HG03060 (cell line): ENCODE data around the gene TROAP.
"Not testable (repeated sequence)": the region's sequence is repeated elsewhere in the genome, so short reads cannot be mapped to it uniquely, and the experiment has no call there.

Source experiments
- ATAC-seq: cut with Tn5 transposase; IDR thresholded peaks from one replicate; pipeline ENCODE4 v1.9.1; 2021; ENCODE audit warnings: low read depth, moderate number of reproducible peaks; ENCODE audit not compliant: unreplicated experiment

Gene TROAP

DNA sequence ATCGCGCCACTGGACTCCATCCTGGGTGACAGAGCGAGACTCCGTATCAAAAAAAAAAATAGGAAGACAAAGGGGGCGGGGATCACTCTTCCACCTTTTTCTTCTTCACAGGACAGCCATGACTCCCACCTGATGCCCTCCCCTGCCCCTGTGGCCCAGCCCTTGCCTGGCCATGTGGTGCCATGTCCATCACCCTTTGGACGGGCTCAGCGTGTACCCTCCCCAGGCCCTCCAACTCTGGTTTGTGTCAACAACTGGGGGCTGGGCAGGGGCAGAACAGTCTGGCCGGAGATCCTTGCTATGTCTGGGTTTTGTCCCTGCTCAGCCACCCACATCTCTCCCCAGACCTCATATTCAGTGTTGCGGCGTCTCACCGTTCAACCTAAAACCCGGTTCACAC lies 5.8 kb downstream of the TROAP start:
- ATAC-seq: no peak

DNA sequence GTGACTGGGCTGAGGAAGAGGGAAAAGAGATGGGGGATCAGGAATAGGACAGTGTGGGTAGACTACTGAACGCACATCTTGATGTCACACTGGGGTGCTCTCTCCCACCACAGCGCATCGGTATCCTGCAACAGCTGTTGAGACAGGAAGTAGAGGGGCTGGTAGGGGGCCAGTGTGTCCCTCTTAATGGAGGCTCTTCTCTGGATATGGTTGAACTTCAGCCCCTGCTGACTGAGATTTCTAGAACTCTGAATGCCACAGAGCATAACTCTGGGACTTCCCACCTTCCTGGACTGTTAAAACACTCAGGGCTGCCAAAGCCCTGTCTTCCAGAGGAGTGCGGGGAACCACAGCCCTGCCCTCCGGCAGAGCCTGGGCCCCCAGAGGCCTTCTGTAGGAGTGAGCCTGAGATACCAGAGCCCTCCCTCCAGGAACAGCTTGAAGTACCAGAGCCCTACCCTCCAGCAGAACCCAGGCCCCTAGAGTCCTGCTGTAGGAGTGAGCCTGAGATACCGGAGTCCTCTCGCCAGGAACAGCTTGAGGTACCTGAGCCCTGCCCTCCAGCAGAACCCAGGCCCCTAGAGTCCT lies 7.1 kb downstream of the TROAP start:
- ATAC-seq: no peak

DNA sequence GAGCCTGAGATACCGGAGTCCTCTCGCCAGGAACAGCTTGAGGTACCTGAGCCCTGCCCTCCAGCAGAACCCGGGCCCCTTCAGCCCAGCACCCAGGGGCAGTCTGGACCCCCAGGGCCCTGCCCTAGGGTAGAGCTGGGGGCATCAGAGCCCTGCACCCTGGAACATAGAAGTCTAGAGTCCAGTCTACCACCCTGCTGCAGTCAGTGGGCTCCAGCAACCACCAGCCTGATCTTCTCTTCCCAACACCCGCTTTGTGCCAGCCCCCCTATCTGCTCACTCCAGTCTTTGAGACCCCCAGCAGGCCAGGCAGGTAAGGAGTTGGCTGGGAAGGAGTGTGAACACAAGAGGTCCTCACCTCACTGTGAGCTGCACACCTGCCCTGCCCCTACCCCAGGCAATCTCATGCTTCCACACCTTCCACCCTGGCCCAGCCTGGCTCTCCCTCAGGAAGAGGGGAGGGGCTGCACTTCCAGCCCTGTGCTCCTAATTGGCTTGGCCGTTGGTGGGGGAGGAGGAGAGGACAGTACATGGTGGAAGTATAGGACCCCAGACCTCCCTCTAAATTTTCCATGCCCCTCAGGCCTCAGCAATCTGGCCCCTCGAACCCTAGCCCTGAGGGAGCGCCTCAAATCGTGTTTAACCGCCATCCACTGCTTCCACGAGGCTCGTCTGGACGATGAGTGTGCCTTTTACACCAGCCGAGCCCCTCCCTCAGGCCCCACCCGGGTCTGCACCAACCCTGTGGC lies 7.8 kb downstream of the TROAP start:
- no peak for ATAC-seq

DNA sequence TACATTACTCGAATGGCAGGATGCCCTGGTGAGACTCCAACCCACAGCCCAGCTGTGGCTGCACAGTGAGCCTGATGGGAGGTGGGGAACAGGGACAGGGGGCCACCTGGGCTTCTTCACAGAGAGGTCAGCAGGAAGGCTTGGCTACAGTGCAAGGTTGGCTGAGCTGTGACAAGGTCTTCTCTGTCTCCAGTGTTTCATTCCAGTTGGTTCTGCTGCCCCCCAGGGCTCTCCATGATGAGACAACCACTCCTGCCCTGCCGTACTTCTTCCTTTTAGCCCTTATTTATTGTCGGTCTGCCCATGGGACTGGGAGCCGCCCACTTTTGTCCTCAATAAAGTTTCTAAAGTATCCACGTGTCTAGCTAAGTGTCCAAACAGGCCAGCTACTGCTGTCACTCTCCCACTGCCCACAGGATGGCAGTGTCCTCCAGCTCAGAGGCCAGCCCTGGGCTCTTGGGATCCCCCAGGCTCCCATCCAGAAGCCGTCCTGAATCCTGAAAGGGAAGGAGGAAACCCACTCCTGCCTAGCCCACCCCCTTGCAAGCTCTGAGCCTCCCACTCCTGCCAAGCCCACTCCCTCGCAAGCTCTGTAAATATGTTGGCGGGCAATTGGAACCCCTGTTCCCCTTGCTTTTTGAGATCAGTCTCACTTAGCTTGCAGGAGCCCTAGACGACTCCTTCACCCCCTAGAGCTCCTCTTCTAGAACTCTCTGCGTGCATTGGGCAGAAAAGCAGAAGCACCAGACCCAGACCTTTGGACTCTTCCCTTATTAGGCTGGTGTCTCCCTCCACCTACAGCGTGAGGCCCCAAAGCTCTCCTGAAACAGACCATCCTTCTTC lies 8.5 kb downstream of the TROAP start:
- no peak for ATAC-seq

DNA sequence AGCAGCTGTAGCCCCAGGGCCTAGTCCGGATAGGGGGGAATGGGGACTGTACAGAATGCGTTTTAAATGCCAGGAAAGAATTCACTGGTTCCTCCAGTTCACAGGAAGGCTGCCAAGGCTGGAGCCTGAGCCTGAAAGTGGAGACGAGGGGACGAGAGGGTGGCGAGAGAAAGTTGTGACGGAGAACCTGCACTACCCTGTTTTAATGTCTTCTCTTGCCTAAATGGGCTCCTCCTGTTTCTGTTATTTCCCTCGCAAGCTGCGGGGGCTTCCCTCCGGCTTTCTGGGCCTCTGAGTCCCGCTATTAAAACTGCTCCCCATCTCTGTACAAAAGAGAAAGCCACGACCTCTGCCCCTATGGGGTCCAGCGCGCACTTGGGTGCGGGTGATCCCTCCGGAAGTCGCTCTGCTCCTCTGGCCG lies 9.4 kb downstream of the TROAP start:
- no peak for ATAC-seq

DNA sequence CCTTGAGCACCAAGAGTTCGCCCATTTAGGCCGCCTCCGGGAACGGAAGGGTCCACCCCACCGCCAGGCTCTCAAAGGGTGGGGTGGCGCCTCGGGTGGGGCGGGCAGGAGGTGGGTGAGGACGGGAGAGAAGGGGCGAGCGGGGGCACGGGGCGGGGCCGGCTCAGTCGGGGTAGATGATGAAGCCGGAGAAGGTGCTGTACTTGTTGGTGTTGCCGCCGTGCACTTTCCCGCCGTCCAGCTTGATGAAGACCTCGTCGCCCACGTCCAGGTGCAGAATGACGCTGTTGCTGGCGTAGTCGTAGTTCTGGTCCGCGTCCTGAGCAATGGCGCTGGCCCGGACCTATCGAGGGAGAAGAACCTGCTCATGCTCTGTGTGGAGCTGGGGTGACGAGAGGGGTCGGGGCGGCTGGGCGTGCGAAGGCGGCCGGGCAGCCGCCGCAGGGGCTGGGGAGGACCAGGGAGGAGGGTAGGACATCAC lies 9.9 kb downstream of the TROAP start:
- ATAC-seq: no peak

DNA sequence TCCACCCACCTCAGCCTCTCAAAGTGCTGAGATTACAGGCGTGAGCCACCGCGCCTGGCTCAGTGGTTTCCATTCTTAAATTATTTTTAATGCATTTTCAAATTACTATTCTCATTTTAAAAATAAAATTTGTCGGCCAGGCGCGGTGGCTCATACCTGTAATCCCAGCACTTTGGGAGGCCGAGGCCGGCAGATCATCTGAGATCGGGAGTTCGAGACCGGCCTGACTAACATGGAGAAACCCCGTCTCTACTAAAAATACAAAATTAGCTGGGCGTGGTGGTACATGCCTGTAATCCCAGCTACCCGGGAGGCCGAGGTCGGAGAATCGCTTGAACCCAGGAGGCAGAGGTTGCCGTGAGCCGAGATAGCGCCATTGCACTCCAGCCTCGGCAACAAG lies 10.7 kb downstream of the TROAP start:
- not testable (repeated sequence) for ATAC-seq

DNA sequence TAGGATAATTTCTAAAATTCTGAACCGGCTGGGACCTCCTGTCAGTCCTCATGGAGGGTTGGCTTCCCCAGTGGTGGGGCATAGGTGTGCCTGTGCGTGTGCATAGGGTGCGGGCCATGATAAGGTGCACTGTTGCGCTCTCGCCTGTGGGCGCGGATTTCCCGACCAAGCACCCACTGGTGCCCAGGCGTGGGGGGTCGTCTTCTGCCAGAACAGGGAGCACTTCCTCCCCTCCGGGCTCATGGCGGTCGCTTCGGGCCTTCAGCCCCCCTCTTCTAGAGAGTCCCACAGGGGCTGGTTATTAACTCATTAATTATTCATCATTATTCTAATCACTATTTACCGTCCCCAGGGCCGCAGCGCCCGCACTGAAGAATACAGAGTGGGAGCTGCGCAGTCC lies 11.2 kb downstream of the TROAP start:
- no peak for ATAC-seq

DNA sequence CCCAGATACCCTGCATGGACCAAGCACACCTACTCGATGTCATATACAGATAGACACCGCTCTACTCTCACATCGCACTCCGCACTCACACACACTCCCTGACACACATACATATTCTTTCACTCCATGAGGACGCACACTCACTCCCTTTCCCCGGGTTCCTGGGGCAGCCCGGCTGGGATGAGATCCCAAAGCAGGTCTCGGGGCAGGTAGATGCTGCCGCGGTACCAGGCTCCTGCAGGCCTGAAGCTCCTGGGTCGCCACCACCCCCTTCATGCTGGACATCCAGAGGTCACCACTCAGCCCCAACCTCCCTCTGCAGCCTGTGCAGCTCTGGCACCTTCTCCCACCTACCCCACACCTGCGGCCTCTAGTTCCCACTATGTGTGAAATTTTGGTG lies 11.6 kb downstream of the TROAP start:
- ATAC-seq: no peak

DNA sequence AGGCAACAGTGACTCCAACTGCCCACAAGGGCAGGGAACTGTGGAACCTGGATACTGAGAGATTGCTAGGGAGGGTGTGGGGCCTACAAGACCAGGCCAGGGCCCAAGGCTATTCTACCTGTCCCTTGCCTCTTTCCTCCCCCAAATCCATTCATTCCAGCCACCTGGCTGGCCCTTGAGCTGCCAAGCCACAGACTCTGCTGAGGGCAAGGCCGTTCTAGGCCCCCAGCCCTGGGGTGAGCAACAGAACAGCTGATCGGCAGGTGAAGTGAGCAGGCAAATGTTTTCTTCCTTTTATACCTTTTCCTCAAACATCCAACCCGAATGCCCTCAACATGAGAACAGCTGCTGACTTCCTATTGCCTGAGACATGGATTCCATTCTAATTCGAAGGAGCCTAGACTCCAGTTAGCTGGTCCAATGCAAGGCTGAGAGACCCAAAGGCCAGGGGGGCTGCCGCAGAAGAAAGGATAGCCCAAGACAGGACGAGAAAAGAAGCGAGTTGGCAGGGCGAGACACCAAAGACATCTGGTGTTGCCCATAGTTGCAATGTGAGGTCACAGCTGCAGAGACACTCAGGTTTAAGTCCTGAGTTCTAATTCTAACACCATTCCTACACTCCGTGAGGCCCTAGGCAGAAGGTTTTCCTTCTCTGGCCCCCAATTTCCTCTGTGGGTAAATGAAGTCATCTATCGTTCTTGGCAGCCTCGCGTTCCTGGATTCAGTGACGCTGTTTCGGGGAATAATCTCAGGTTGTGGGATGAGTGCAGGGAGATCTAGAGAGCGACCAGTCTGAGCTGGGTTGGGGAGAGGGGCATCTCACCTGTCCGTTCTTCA lies 12.3 kb downstream of the TROAP start:
- no peak for ATAC-seq

DNA sequence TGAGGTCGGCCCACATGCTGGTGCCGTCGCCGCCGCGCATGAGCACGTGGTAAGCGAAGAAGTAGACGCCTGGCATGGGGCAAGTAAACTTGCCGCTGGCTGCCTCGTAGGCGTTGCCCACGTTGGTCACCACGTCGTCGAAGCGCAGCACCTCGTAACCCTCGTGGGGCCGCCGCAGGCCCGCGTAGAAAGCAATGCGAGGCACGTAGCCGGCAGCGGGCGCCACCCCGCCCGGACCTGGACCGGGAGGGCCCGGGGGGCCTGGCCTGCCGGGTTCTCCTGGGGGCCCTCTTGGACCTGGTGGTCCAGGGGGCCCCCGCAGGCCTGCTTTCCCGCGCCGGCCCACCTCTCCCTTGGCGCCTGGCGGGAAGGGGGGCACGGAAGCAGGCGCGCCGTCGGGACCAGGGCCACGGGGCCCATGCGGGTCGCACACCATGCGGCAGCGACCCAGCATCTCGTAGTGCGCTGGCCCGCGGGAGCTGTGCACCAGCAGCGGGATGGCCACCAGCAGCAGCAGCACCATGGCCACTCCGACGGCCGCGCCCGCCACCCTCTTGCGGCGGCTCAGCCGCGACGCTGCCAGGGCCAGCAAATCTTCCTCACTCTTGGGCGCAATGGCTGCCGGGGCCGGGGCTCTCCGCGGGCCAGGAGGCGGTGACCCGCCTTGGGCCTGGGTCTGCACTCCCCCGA lies 13.0 kb downstream of the TROAP start:
- ATAC-seq: no peak

DNA sequence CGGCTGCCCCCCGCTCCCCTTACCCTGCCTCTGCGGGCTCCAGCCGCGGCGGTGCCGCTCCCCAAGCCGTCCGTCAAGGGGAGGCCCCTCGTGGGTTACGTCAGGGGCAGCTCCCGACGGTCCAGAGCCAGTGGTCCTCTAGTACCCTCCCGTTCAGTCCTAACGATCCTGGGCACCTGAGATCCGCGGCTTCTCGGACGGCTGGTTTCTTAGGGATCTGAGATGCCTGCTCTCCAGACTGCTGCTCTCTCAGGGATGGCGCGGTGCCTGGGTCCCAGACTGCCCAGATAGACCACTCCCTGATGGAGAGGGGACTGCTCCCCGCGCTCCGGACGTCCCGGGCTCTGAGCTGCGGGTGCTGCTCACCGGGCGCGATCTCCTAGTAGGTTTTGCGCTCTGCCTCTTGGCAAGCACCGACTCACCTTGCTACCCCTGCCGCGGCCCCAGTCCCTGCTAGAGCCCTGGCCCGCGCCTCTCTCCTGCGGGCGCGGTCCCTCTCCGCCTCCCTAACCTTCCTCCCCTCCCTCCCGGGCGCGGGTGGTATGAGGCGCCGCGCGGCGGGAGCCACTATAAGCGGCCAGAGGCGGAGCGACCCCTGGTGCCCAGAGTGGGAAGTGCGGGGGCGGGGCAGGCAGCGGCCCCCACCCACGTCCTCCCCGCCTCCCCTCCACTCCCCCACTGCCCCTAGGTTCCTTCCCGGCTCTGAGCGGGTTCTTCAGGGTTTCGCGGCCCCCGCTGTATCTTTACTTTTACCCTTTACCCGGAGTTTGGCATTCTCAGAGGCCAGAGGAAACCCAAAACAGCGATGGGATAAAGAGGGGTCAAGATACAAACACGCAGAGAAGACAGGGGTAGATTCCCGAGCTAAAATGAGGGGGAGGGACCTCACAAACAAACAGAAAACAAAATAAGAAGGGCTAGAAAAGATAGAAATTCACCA lies 13.9 kb downstream of the TROAP start, which contains the start of gene C1QL4:
C1QL4 (minus strand) TSS at position 544 of the 940 bp plus-strand sequence. CDS start 711 bp downstream, outside the sequence.
- no peak for ATAC-seq

DNA sequence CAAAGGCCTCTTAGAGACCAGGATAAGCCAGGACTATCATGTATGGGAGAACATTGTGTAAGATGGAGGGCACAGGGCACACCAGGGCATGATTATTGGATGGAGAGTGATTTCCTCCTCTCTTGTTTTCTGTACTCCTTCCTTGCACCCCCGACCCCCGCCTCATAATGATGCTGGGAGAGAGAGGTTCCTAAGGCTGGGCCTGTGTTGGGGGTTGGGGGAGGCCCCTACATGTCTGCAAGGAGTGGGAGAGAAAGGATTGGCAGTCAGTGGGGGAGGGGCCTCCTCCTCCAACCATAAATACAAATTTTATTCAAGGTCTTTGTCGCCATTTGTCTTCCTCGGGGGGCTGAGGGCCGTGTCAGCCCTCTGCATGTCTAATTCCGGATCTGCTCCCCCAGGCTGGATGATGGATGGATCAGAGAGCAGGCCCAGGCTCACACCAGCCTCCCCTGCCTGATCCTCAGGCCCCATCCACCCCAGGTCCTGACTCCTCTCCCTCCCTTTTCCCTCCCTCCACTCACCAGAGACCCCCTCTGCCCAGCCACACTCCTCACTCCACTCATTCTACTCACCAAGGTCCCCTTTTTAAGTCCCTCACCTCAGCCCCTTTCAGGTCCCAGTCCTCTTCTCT lies 15.9 kb downstream of the TROAP start:
- ATAC-seq: no peak

DNA sequence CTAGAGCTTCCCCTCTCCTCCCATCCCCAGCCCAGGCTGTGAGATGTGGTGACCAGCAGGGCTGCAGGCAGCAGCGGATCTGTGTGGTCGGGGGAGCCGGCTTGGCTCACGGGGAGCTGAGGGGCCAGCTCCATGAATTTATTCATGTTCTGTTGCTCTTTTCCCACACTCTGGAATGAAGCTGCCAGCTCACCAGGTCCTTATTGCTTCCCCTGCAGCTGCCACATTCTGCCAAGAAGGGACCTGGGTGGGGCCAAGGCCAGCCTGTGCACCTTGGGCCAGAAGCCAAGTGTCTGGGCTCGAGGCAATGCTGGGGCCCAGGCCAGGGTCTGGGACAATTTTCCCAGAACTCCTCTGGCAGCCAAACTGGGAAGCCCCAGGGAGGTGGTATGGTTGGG lies 16.4 kb downstream of the TROAP start:
- no peak for ATAC-seq

DNA sequence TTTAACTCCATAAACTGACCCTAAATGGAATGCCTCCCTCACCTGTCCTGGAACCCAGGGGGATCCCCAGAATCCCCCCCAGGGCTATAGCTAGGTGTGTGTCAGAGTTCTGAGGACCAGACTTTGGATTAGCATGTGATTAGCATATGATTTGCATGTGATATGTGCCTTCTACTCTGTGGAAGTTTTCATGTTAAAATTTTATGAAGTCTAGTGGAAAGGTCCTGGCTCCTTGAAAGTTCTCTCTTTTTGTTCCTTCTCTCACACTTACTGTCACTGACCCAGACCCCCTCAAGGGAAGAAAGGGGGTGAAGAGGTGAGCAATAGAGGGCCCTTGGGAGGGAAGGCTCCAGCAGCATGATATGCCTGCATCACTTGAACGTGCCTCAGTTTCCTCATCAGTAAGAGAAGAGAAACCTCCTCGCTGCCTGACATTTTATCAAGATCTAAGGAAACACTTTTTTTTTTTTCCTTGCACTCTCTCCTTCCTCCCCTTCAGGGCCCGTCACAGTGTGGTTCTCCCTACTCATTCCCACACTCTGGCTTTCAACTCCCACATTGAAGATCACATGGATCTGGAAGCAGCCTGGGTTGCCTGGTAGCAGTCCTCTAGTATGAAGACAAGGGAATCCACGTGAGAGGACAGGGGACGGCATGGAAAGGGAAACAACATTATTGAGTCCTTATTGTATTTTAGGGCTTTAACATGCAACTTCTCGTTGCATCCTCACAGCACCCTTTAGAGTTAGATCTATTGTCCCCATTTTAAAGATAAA lies 17.2 kb downstream of the TROAP start:
- ATAC-seq: no peak

DNA sequence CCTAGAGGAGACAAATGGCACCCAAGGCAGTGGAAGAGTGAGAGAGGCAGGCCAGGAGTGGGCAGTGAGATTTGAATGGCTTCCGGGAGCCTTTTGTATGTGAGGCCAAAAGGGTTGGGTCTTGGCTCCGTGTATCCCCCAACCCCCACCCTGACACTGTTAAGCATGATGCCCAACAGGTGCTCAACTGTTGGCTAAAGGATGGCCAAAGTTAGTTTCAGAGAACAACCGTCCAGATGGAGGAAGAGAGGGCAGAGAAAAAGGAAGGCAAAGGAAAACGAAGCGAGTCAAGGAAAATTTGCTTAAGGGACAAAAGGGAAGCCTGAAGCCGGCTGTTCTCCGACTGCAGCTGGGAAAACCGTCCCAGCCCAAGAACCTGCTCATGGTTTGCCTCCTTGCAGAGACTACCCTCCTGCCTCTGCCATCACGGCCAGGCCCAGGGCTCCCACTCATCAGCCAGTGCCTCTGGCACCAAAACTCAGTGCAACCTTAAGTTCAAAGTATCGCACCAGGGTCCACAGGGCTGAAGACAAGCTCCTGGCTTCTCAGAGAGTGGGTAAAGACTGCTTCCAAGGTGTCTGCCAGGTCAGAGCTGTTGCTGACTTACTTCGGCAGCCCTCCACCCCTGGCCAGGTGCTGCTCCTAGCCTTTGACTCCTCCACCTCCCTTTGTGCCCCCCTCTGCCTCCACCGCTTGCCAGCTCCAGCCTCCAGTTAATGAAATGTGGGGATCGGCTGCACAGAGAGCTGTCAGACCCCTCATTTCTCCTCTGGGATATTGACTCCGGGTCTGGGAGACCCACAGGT lies 18.1 kb downstream of the TROAP start:
- no peak for ATAC-seq

DNA sequence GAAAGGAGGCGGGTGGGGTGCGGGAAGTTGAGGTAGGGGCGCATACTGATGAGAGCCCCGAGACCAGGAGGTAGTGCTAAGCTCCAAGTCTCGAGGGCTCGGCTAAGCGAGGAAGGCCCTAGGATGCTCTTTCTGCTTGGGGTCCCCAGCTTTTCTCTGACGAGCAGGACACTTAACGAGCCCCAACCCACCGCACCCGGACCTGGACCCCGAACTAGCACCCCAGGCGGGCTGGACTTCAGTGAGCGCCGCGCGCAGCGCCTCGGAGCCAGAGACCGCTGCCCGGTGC lies 18.7 kb downstream of the TROAP start:
- no peak for ATAC-seq
